ENCODE results near the gene IL12RB1. TPM values are rescaled to one million over a fixed set of nuclear protein-coding genes. Genes with fewer than 3 reads are reported as not detected.

Gene IL12RB1
- total and polyA plus RNA-seq, 7 donors = 0.14 to 0.53 (median 0.17) TPM; not detected in 1

DNA sequence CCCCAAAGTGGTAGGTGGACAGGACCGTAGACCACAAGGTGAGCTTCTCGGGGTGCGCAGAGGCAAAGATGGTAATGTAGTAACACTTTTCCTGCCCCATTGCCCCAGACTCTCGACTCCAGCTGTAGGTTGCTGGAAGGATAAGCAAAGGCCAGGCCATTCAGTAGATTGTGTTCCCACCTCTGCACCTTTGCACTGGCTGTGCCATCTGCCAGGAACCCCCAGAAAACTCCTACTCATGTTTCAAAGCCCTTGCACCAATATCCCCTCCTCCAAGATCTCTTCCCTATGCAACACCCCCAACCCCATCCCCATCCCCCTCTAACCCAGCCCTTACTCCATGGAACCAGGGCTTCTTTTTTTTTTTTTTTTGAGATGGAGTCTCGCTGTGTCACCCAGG is 18.3 kb downstream of the IL12RB1 start:
- no peak for DNase-seq
- 93 to 94% (median 93%) methylated on average over 5 of the region's 5 CpGs for WGBS, 3 donors

DNA sequence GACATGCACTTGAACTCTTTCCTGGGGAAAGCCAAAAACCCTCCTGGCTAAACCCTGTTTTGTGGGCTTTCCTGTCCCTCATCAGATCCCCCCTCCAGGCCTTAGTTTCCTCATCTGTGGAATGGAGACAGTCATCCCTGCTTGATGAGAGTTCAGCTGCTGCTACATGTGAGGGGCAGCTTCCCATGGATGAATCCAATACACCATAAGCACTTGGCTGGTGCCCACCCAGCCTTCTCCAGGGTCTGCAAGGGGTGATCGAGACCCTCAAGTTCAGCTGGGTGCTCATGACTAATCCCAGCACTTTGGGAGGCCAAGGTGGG is 21.6 kb downstream of the IL12RB1 start:
- no peak overlapping the region for H3K27ac ChIP-seq
- DNase-seq (no peak), ATAC-seq (no peak)
- no peaks in the 10 kb centered on the region for H3K9me3 ChIP-seq
- WGBS, 3 donors = 78 to 87% (median 83%) methylated on average over 1 of the region's 1 CpG
- no peak for TF ChIP-seq CTCF (IDR thresholded peaks at IDR 0.05)
- H3K4me3 ChIP-seq = no peak overlapping the region
- no peaks in the 10 kb centered on the region for H3K36me3 ChIP-seq (ENCODE audit: insufficient read depth in 1 of 2, low read depth in 1 of 2)
- intact Hi-C loops (cut with DNase I) = loop anchor here in 1 of 2 donors (10.0 kb wide), 1 partner anchor 200 kb away; no protein-coding TSS in a partner anchor
- H3K4me1 ChIP-seq = no peaks in the 10 kb centered on the region
- H3K27me3 ChIP-seq (ENCODE audit: insufficient read depth in 3 of 3, low read length in 2 of 3) = no peaks in the 10 kb centered on the region

More for the DNA sequence above, 18.3 kb downstream of the IL12RB1 start:
- Histone ChIP-seq H3K36me3 (ENCODE audit: insufficient read depth in 1 of 2, low read depth in 1 of 2) (no peaks in the 10 kb centered on the region), H3K27ac (no peak overlapping the region), H3K27me3 (ENCODE audit: insufficient read depth in 3 of 3, low read length in 2 of 3) (peaks cover 0 to 3% (median 2%) of the 10 kb centered on the region in 3 donors), H3K9me3 (no peaks in the 10 kb centered on the region), H3K4me1 (no peaks in the 10 kb centered on the region), H3K4me3 (no peak overlapping the region)
- no peak for TF ChIP-seq CTCF (IDR thresholded peaks at IDR 0.05)
- ATAC-seq = no peak
- intact Hi-C loops (cut with DNase I) = loop anchor here in 1 of 2 donors (10.0 kb wide), 1 partner anchor 204 kb away; no protein-coding TSS in a partner anchor

- Histone ChIP-seq H3K9me3 (no peaks in the 10 kb centered on the region), H3K36me3 (ENCODE audit: insufficient read depth in 1 of 2, low read depth in 1 of 2) (no peaks in the 10 kb centered on the region), H3K27ac (no peak overlapping the region), H3K27me3 (ENCODE audit: insufficient read depth in 3 of 3, low read length in 2 of 3) (no peaks in the 10 kb centered on the region), H3K4me1 (no peaks in the 10 kb centered on the region), H3K4me3 (no peak overlapping the region)
- ATAC-seq (no peak), DNase-seq (no peak)
- intact Hi-C loops (cut with DNase I) = loop anchor here in 1 of 2 donors (10.0 kb wide), 1 partner anchor 199 kb away; no protein-coding TSS in a partner anchor
- TF ChIP-seq CTCF (IDR thresholded peaks at IDR 0.05) = no peak
- 72 to 81% (median 75%) methylated on average over 5 of the region's 5 CpGs for WGBS, 3 donors
These were observed 23.3 kb downstream of the IL12RB1 start for GRCh38 chr19:18063463-18063862.

DNA sequence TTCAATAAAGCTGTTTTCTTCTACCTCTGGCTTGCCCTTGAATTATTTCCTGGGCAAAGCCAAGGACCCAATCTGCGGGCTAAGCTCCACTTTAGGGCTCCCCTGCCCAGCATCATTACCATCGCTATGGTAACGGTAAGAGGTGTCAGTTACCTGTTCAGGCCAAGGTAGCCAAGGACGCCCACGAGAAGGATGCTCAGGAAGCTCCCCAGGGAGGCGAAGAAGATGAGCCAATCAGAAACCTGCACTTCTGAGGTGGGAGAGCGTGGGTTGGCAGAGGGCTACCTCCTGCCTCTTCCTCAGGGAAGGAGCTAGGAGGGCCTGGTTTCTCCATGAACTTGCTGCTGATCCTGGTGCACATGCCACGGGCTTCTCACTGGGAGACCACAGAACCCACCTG is 24.7 kb downstream of the IL12RB1 start:
- whole genome bisulfite sequencing, 3 donors = 43 to 56% (median 52%) methylated on average over 8 of the region's 8 CpGs
- no peak overlapping the region for H3K4me3 ChIP-seq
- DNase-seq (no peak), ATAC-seq (no peak)
- peaks cover 11% of the 10 kb centered on the region for H3K4me1 ChIP-seq
- TF ChIP-seq CTCF (IDR thresholded peaks at IDR 0.05) = no peak
- no peaks in the 10 kb centered on the region for H3K9me3 ChIP-seq
- H3K36me3 ChIP-seq (ENCODE audit: insufficient read depth in 1 of 2, low read depth in 1 of 2) = no peaks in the 10 kb centered on the region
- H3K27me3 ChIP-seq (ENCODE audit: insufficient read depth in 3 of 3, low read length in 2 of 3) = no peaks in the 10 kb centered on the region
- intact Hi-C loops (cut with DNase I) = loop anchor here in 1 of 2 donors (10.0 kb wide), 1 partner anchor 197 kb away; no protein-coding TSS in a partner anchor
- no peak overlapping the region for H3K27ac ChIP-seq

DNA sequence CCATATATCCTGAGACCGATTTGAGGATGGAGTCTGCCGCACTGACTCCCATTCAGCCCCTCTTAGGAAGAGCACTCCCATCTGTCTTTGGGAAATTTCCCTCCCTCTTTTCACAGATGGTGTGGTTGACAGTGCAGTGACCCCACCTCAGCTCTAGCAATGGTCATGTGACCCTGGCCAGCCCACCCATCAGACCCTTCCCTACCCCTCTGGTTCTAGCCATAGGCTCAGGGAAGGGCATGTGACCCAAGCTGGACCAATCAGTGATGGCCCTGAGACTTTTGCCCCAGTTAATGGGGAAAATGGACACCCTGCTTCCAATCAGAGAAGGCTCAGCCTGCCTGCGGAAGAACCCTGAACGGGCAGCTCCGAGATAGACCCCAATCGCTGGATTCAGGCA is 26.3 kb downstream of the IL12RB1 start:
- Histone ChIP-seq H3K36me3 (ENCODE audit: insufficient read depth in 1 of 2, low read depth in 1 of 2) (no peaks in the 10 kb centered on the region), H3K27ac (no peak overlapping the region), H3K4me3 (no peak overlapping the region), H3K9me3 (no peaks in the 10 kb centered on the region), H3K27me3 (ENCODE audit: insufficient read depth in 3 of 3, low read length in 2 of 3) (no peaks in the 10 kb centered on the region), H3K4me1 (peaks cover 11% of the 10 kb centered on the region)
- no peak for TF ChIP-seq CTCF (IDR thresholded peaks at IDR 0.05)
- intact Hi-C loops (cut with DNase I) = loop anchor here in 1 of 2 donors (10.0 kb wide), 1 partner anchor 196 kb away; no protein-coding TSS in a partner anchor
- ATAC-seq (no peak), DNase-seq (no peak)
- WGBS, 3 donors = 74 to 78% (median 77%) methylated on average over 6 of the region's 6 CpGs
